WTC11 (cell line): ENCODE results near the gene CDCP1. TPM values are rescaled to one million over a fixed set of nuclear protein-coding genes. Genes with fewer than 3 reads are reported as not detected.

Experiments
- ATAC-seq: fragments of 200-7000 bp; cut with Tn5 transposase; 2 replicates; pipeline ENCODE4 v1.10.0; 2021; ENCODE audit warnings: mild to moderate bottlenecking, moderate library complexity
- CTCF ChIA-PET: fragments of 300-600 bp; sonication (Branson Sonifier 250); formaldehyde crosslinking; loops from one replicate; lab custom pipeline; 2021; ENCODE audit warnings: antibody characterized with exemption; lab: Charles Lee
- POLR2A ChIA-PET: fragments of 350-600 bp; sonication (Branson Sonifier 250); formaldehyde crosslinking; loops from one replicate; lab custom pipeline; 2021; ENCODE audit warnings: antibody characterized with exemption; lab: Charles Lee
- DNase-seq: peaks from one replicate; pipeline ENCODE4 v3.0.0; 2021; ENCODE audit warnings: low spot score
- H3K27ac Mint-ChIP-seq: 2 replicates; pipeline ENCODE4 v1.8.0; 2021; ENCODE audit warnings: mixed read lengths
- H3K27me3 Mint-ChIP-seq: 2 replicates; pipeline ENCODE4 v1.8.0; 2021; ENCODE audit warnings: low read depth, mild to moderate bottlenecking, moderate library complexity, mixed read lengths
- H3K36me3 Mint-ChIP-seq: 2 replicates; pipeline ENCODE4 v1.8.0; 2021; ENCODE audit warnings: mixed read lengths
- H3K4me1 Mint-ChIP-seq: 2 replicates; pipeline ENCODE4 v1.8.0; 2022; ENCODE audit warnings: mixed read lengths
- H3K4me3 Mint-ChIP-seq: 2 replicates; pipeline ENCODE4 v1.8.0; 2021; ENCODE audit warnings: mild to moderate bottlenecking, moderate library complexity, mixed read lengths
- H3K9me3 Mint-ChIP-seq: 2 replicates; pipeline ENCODE4 v1.8.0; 2021; ENCODE audit warnings: mixed read lengths
- AFF4 ChIP-seq: sonication (generic); formaldehyde crosslinking; IDR thresholded peaks from 2 replicates; pipeline ENCODE4 v1.8.1; 2023; ENCODE audit warnings: mild to moderate bottlenecking, missing genetic modification reagents, borderline replicate concordance
- CBFB ChIP-seq: sonication (generic); formaldehyde crosslinking; IDR thresholded peaks from 2 replicates; pipeline ENCODE4 v1.8.1; 2022; ENCODE audit warnings: mild to moderate bottlenecking, low read depth, missing genetic modification reagents
- CREB1 ChIP-seq: sonication (generic); formaldehyde crosslinking; IDR thresholded peaks from 2 replicates; pipeline ENCODE4 v1.8.0; 2023; ENCODE audit warnings: mild to moderate bottlenecking, missing genetic modification reagents
- ELF4 ChIP-seq: sonication (generic); formaldehyde crosslinking; IDR thresholded peaks from 2 replicates; pipeline ENCODE4 v1.8.1; 2022; ENCODE audit warnings: low read depth, mild to moderate bottlenecking, moderate library complexity, missing genetic modification reagents
- EMX1 ChIP-seq: fragments of 250-450 bp; sonication (Bioruptor Pico); IDR thresholded peaks from 2 replicates; pipeline ENCODE4 v1.8.0; 2021; ENCODE audit warnings: mild to moderate bottlenecking
- FOXK1 ChIP-seq: sonication (generic); formaldehyde crosslinking; IDR thresholded peaks from 2 replicates; pipeline ENCODE4 v1.8.0; 2022; ENCODE audit warnings: mild to moderate bottlenecking, moderate library complexity, missing genetic modification reagents
- FOXP4 ChIP-seq: sonication (generic); formaldehyde crosslinking; IDR thresholded peaks from 2 replicates; pipeline ENCODE4 v1.8.0; 2022; ENCODE audit warnings: mild to moderate bottlenecking, missing genetic modification reagents
- HMGA2 ChIP-seq: fragments of 250-450 bp; sonication (Bioruptor Pico); IDR thresholded peaks from 2 replicates; pipeline ENCODE4 v1.4.0; 2021; ENCODE audit warnings: mild to moderate bottlenecking, moderate library complexity
- IRF2 ChIP-seq: sonication (generic); formaldehyde crosslinking; IDR thresholded peaks from 2 replicates; pipeline ENCODE4 v1.8.0; 2022; ENCODE audit warnings: low read depth, missing genetic modification reagents, borderline replicate concordance
- JUN ChIP-seq: sonication (generic); formaldehyde crosslinking; IDR thresholded peaks from 2 replicates; pipeline ENCODE4 v1.8.0; 2023; ENCODE audit warnings: mild to moderate bottlenecking, missing genetic modification reagents
- MYBL2 ChIP-seq: sonication (generic); formaldehyde crosslinking; IDR thresholded peaks from 2 replicates; pipeline ENCODE4 v1.8.1; 2023; ENCODE audit warnings: mild to moderate bottlenecking, moderate library complexity, missing genetic modification reagents
- NR3C1 ChIP-seq: sonication (generic); formaldehyde crosslinking; conservative IDR thresholded peaks from 2 replicates; pipeline ENCODE4 v1.8.1; 2023; ENCODE audit warnings: low read depth, mild to moderate bottlenecking, missing genetic modification reagents
- ZMAT4 ChIP-seq: fragments of 250-450 bp; sonication (Bioruptor Pico); IDR thresholded peaks from 2 replicates; pipeline ENCODE4 v1.9.0; 2021; ENCODE audit warnings: mild to moderate bottlenecking
- ZNF423 ChIP-seq: fragments of 250-450 bp; sonication (Bioruptor Pico); IDR thresholded peaks from 2 replicates; pipeline ENCODE4 v2.1.2; 2022; ENCODE audit warnings: mild to moderate bottlenecking, moderate library complexity
- total RNA-seq: library from RNA; stranded (reverse); gene quantifications from 3 replicates; pipeline ENCODE4 v1.2.3, GENCODE V29; 2021
- TF ChIP-seq, protein P1 (sequence below): sonication (generic); formaldehyde crosslinking; IDR thresholded peaks from 2 replicates; pipeline ENCODE4 v1.8.1; 2023; ENCODE audit warnings: mild to moderate bottlenecking, missing genetic modification reagents
- TF ChIP-seq, protein P2 (sequence below): fragments of 200-600 bp; IDR thresholded peaks from 2 replicates; pipeline ENCODE4 v1.8.0; 2022; ENCODE audit warnings: antibody characterized with exemption
- TF ChIP-seq, protein P3 (sequence below): sonication (generic); formaldehyde crosslinking; IDR thresholded peaks from 2 replicates; pipeline ENCODE4 v1.8.0; 2022; ENCODE audit warnings: mild to moderate bottlenecking, missing genetic modification reagents

CDCP1 gene
- total RNA-seq, 1 experiment from 2014 or later, result 14.6 TPM

DNA sequence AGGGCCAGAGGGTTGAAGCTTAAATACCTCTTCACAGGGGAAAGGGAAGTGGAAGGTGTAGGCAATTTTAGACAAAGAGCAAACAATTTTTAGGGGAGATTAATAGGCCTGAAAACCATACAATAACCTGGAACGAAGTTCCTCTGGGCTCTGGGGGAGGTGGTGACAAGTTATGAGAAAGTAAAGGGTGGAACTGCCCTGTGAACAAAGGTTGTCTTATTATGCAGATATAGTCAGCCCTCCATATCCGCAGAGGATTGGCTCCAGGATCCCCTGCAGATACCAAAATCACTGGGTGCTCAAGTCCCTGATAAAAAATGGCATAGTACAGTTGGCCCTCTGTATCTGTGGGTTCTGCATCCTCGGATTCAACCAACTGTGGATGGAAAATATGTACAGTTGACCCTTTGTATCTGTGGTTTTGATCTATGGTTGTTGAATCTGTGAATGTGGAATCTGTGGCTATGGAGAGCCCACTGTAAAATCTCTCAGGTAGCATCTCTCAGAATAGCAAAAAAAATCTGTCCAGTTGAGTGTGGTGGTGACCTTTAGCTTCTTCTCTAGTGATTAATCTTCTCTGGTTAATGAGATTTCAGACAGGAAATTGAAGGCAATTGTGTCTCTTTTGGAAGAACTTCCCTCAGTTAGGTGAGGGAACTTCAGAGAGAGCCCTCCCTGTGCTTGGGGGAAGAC is 79.9 kb downstream of the CDCP1 start:
- Mint-ChIP-seq H3K4me1 (peaks cover 6% of the 10 kb centered on the region; the same call in 1 of the 2 replicates), H3K27me3 (peaks cover 32% of the 10 kb centered on the region), H3K36me3 (no peaks in the 10 kb centered on the region), H3K9me3 (no peaks in the 10 kb centered on the region), H3K4me3 (no peak overlapping the region), H3K27ac (no peak overlapping the region)
- ChIA-PET POLR2A (no interaction called here), CTCF (interaction anchor here (1.4 kb wide), 1 partner anchor 145 kb away, joined by 3 read pairs; no protein-coding TSS in a partner anchor)
- DNase-seq, result no peak
- no peak for TF ChIP-seq ZNF423
- no peak for TF ChIP-seq FOXP4 (CRISPR knock-in tag)
- no peak for TF ChIP-seq CREB1
- no peak for ATAC-seq

DNA sequence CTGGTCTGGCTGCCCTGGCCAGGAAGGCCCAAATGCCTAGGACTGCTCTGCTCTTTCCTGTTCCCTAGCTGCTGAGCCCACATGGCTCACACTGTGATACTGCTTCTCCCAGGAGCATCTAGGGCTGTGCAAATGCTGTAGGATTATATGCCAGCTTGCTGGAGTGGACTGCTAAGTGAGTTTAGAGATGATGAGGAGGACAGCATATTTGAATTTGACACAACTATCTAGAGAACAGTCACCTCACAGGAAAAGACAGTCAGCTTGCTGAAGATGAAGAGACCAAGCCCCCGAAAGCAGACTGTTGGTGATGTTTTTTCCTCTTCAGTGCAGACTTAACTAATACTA is 80.8 kb downstream of the CDCP1 start:
- H3K4me1 Mint-ChIP-seq, result peaks cover 13% of the 10 kb centered on the region
- CTCF ChIA-PET, result no interaction called here
- no peaks in the 10 kb centered on the region for H3K9me3 Mint-ChIP-seq
- no peak for DNase-seq
- no peak overlapping the region for H3K4me3 Mint-ChIP-seq
- TF ChIP-seq MYBL2 (CRISPR knock-in tag), result no peak
- no peak for TF ChIP-seq FOXK1 (CRISPR knock-in tag)
- TF ChIP-seq EMX1, result no peak
- TF ChIP-seq JUN (CRISPR knock-in tag), result no peak
- TF ChIP-seq ZMAT4, result no peak
- TF ChIP-seq, protein P1, sequence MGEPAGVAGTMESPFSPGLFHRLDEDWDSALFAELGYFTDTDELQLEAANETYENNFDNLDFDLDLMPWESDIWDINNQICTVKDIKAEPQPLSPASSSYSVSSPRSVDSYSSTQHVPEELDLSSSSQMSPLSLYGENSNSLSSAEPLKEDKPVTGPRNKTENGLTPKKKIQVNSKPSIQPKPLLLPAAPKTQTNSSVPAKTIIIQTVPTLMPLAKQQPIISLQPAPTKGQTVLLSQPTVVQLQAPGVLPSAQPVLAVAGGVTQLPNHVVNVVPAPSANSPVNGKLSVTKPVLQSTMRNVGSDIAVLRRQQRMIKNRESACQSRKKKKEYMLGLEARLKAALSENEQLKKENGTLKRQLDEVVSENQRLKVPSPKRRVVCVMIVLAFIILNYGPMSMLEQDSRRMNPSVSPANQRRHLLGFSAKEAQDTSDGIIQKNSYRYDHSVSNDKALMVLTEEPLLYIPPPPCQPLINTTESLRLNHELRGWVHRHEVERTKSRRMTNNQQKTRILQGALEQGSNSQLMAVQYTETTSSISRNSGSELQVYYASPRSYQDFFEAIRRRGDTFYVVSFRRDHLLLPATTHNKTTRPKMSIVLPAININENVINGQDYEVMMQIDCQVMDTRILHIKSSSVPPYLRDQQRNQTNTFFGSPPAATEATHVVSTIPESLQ, result no peak
- TF ChIP-seq, protein P2, sequence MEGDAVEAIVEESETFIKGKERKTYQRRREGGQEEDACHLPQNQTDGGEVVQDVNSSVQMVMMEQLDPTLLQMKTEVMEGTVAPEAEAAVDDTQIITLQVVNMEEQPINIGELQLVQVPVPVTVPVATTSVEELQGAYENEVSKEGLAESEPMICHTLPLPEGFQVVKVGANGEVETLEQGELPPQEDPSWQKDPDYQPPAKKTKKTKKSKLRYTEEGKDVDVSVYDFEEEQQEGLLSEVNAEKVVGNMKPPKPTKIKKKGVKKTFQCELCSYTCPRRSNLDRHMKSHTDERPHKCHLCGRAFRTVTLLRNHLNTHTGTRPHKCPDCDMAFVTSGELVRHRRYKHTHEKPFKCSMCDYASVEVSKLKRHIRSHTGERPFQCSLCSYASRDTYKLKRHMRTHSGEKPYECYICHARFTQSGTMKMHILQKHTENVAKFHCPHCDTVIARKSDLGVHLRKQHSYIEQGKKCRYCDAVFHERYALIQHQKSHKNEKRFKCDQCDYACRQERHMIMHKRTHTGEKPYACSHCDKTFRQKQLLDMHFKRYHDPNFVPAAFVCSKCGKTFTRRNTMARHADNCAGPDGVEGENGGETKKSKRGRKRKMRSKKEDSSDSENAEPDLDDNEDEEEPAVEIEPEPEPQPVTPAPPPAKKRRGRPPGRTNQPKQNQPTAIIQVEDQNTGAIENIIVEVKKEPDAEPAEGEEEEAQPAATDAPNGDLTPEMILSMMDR, result no peak
- TF ChIP-seq, all 79 proteins: peak for 0
- Mint-ChIP-seq H3K27me3 (peaks cover 41% of the 10 kb centered on the region), H3K36me3 (no peaks in the 10 kb centered on the region), H3K27ac (no peak overlapping the region)
- POLR2A ChIA-PET, result no interaction called here
- no peak for ATAC-seq

DNA sequence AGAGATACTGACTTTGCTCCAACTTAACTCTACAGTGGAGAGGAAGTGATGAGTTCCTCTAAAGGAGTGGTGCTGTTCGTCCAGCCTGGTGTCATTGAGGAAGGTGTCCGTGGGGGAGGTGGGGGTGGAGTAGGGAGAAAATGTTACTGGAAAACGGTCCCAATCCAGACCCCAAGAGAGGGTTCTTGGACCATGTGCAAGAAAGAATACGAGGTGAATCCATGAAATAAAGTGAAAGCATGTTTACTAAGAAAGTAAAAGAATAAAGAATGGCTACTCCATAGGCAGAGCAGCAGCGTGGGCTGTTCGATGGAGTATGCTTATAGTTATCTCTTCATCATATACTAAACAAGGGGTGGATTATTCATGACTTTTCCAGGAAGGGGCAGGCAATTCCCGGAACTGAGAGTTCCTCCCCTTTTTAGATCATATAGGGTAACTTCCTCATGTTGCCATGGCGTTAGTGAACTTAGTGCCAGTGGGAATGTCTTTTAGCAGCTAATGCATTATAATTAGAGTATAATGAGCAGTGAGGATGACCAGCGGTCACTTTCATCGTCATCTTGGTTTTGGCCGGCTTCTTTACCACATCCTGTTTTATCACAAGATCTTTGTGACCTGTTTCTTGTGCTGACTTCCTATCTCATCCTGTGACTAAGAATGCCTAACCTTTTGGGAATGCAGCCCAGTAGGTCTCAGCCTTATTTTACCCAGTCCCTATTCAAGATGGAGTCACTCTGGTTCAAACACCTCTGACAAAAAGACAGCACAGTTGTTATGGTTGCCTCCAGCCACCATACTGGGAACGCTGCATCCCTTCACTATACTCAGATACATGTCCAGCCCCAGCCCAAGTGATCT is 81.4 kb downstream of the CDCP1 start:
- Mint-ChIP-seq H3K9me3 (no peaks in the 10 kb centered on the region), H3K27me3 (peaks cover 46% of the 10 kb centered on the region), H3K4me3 (no peak overlapping the region), H3K4me1 (peaks cover 18% of the 10 kb centered on the region), H3K27ac (no peak overlapping the region), H3K36me3 (no peaks in the 10 kb centered on the region)
- ATAC-seq (no peak), DNase-seq (no peak)
- POLR2A ChIA-PET, result no interaction called here
- CTCF ChIA-PET, result no interaction called here
- no peak for TF ChIP-seq HMGA2 (CRISPR knock-in tag)
- TF ChIP-seq, protein P2, result no peak
- no peak for TF ChIP-seq AFF4 (CRISPR knock-in tag)
- TF ChIP-seq NR3C1, result no peak
- no peak for TF ChIP-seq EMX1
- no peak for TF ChIP-seq CBFB (CRISPR knock-in tag)
- TF ChIP-seq, protein P3, sequence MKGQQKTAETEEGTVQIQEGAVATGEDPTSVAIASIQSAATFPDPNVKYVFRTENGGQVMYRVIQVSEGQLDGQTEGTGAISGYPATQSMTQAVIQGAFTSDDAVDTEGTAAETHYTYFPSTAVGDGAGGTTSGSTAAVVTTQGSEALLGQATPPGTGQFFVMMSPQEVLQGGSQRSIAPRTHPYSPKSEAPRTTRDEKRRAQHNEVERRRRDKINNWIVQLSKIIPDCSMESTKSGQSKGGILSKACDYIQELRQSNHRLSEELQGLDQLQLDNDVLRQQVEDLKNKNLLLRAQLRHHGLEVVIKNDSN, result no peak
- TF ChIP-seq ELF4 (CRISPR knock-in tag), result no peak
- TF ChIP-seq IRF2, result no peak
